Calu3 (cell line): Measurements from ENCODE around the gene MRPL34. TPM values are rescaled to one million over a fixed set of nuclear protein-coding genes. Genes with fewer than 3 reads are reported as not detected.

Experiments
- BruUV-seq: library from RNA; stranded (reverse); fragments of 400-500 nt; replicated peaks from 2 replicates; lab custom pipeline; 2021; lab: Mats Ljungman, UMichigan
- CTCF ChIA-PET: fragments of 300-600 bp; sonication (Branson Sonifier 250); formaldehyde crosslinking; loops from one replicate; lab custom pipeline; 2022; ENCODE audit warnings: antibody characterized with exemption; lab: Charles Lee
- DNase-seq: peaks from one replicate; pipeline ENCODE4 v3.0.0; 2022
- H3K27ac Mint-ChIP-seq: one replicate; pipeline ENCODE4 v1.8.0; 2022; ENCODE audit warnings: mixed read lengths; ENCODE audit not compliant: unreplicated experiment
- H3K27me3 Mint-ChIP-seq: one replicate; pipeline ENCODE4 v1.8.0; 2022; ENCODE audit warnings: mixed read lengths; ENCODE audit not compliant: unreplicated experiment
- H3K36me3 Mint-ChIP-seq: one replicate; pipeline ENCODE4 v1.8.0; 2022; ENCODE audit warnings: mild to moderate bottlenecking, moderate library complexity, mixed read lengths; ENCODE audit not compliant: insufficient read depth, unreplicated experiment
- H3K4me1 Mint-ChIP-seq: one replicate; pipeline ENCODE4 v1.8.0; 2022; ENCODE audit warnings: mild to moderate bottlenecking, low read depth, mixed read lengths; ENCODE audit not compliant: unreplicated experiment
- H3K4me3 Mint-ChIP-seq: one replicate; pipeline ENCODE4 v1.8.0; 2022; ENCODE audit warnings: mild to moderate bottlenecking, low read depth, moderate library complexity, mixed read lengths; ENCODE audit not compliant: unreplicated experiment
- H3K9me3 Mint-ChIP-seq: one replicate; pipeline ENCODE4 v1.8.0; 2022; ENCODE audit warnings: low read depth, mixed read lengths; ENCODE audit not compliant: unreplicated experiment
- intact Hi-C: fragments of 100-400 bp; cut with micrococcal nuclease; formaldehyde crosslinking; loops from one replicate; pipeline ENCODE4 v1.10.0; 2022; ENCODE audit not compliant: unreplicated experiment
- total RNA-seq: library from RNA; stranded (reverse); gene quantifications from 2 replicates; pipeline ENCODE4 v1.2.3, GENCODE V29; 2022
- TF ChIP-seq, protein P1 (sequence below): fragments of 200-600 bp; IDR thresholded peaks from one replicate; pipeline ENCODE4 v1.8.0; 2022; ENCODE audit warnings: antibody characterized with exemption; ENCODE audit not compliant: unreplicated experiment

Gene MRPL34
- total RNA-seq, 1 experiment from 2014 or later, result 38.4 TPM

DNA sequence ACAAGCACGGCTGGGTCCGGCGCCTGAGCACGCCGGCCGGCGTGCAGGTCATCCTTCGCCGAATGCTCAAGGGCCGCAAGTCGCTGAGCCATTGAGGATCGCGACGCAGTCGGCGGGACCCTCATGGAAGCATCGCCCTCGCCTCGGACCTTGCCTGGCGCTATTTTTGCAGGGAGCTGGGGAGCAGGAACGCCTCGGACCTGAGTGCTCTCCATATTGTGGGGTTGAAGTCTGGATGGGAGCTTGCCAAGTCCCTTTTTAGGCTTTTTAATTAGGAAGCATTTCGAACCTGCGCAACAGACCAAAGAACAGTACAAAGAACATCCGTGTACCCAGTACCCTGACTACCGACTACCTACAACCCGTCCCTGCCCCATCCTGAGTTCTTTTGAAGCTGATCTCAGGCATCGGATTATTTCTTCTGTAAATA is 628 bp downstream of the MRPL34 start:
- no TSS peak for BruUV-seq
- Mint-ChIP-seq H3K27ac (no peak overlapping the region), H3K9me3 (no peaks in the 10 kb centered on the region), H3K4me3 (peak overlapping the region; percentile 72), H3K36me3 (peaks cover 45% of the 10 kb centered on the region), H3K27me3 (no peaks in the 10 kb centered on the region), H3K4me1 (peaks cover 20% of the 10 kb centered on the region)
- CTCF ChIA-PET, result no interaction called here
- intact Hi-C loops, result no loop called here
- no peak for DNase-seq
- TF ChIP-seq, protein P1, sequence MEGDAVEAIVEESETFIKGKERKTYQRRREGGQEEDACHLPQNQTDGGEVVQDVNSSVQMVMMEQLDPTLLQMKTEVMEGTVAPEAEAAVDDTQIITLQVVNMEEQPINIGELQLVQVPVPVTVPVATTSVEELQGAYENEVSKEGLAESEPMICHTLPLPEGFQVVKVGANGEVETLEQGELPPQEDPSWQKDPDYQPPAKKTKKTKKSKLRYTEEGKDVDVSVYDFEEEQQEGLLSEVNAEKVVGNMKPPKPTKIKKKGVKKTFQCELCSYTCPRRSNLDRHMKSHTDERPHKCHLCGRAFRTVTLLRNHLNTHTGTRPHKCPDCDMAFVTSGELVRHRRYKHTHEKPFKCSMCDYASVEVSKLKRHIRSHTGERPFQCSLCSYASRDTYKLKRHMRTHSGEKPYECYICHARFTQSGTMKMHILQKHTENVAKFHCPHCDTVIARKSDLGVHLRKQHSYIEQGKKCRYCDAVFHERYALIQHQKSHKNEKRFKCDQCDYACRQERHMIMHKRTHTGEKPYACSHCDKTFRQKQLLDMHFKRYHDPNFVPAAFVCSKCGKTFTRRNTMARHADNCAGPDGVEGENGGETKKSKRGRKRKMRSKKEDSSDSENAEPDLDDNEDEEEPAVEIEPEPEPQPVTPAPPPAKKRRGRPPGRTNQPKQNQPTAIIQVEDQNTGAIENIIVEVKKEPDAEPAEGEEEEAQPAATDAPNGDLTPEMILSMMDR, result no peak

DNA sequence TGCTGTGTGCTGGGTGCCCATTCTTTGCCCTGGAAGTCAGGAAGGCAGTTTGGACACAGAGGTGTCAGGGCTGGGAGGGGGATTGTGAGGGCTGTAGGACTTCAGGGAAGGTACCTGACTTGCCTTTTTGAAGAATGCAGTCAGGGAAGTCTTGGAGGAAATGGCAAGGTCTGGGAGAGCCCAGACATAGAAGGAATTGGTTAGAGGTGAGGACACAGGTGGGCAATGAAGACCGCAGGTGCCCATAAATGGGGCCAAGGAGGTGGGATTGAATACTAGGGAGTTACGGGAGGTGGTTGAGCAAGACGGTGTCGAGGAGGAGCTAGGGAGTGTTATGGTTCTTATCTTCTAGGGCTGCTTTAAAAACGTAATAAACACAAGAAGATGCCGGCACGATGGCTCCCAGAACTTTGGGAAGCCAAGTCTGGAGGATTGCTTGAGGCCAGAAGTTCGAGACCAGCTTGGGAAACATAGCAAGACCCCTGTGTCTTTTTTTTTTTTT is 2.3 kb downstream of the MRPL34 start:
- CTCF ChIA-PET, result no interaction called here
- Mint-ChIP-seq H3K4me1 (peaks cover 27% of the 10 kb centered on the region), H3K9me3 (no peaks in the 10 kb centered on the region), H3K4me3 (peak overlapping the region; percentile 5), H3K27ac (no peak overlapping the region), H3K36me3 (peaks cover 52% of the 10 kb centered on the region), H3K27me3 (no peaks in the 10 kb centered on the region)
- TF ChIP-seq, protein P1, result no peak
- no peak for DNase-seq
- intact Hi-C loops, result no loop called here
- no TSS peak for BruUV-seq

DNA sequence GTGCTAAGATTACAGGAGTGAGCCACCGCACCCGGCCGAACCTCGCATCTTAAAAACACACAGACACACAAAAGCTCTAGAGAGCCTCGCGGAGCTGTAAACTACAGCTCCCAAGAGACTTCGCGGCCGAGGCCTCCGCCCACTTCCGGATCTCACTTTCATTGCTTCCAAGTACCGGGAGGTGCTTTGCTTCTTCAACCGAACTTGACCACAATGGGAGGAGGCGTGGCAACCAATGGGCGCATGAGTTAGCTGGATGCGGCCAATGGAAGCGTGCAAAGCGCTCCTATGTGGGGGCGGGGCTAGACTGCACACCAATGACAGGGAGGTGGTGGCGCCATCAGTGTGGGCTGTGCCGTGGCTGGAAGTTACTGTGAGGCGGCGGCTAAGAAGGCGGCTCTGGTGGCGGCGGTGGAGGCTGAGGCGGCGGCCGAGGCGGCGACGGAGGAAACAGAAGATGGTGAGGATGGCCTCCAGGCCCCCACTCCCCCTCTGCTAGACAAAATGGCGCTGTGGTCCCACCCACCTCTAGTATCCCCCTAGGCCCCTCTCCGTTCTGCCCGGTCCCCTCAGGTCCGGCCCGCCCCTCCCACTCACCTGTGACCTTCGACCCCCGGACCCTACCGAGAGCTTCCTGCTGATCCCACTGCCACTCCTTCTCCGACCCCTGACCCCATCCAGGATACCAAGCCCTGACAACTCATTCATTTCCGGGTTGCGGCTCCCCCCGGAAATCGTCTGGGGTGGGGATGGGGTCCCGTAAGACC is 3.7 kb downstream of the MRPL34 start, which contains the start of gene DDA1:
Gene DDA1, plus strand, starts transcription at position 366 of the 767 bp plus-strand sequence. Its CDS starts 92 bp downstream, at position 458.
- Mint-ChIP-seq H3K9me3 (no peaks in the 10 kb centered on the region), H3K36me3 (peaks cover 61% of the 10 kb centered on the region), H3K4me1 (peaks cover 27% of the 10 kb centered on the region), H3K27ac (peak within 1 kb of the TSS; percentile 95), H3K27me3 (no peaks in the 10 kb centered on the region), H3K4me3 (peak within 1 kb of the TSS; percentile 99)
- TF ChIP-seq, protein P1, result no peak
- BruUV-seq, result TSS peak; percentile 64
- peak; percentile 96 for DNase-seq
- CTCF ChIA-PET, result interaction anchor here (0.6 to 0.8 kb wide), 4 partner anchors 8 to 692 kb away, joined by 3 to 7 read pairs (median 3); no protein-coding TSS in a partner anchor
- intact Hi-C loops, result no loop called here

DNA sequence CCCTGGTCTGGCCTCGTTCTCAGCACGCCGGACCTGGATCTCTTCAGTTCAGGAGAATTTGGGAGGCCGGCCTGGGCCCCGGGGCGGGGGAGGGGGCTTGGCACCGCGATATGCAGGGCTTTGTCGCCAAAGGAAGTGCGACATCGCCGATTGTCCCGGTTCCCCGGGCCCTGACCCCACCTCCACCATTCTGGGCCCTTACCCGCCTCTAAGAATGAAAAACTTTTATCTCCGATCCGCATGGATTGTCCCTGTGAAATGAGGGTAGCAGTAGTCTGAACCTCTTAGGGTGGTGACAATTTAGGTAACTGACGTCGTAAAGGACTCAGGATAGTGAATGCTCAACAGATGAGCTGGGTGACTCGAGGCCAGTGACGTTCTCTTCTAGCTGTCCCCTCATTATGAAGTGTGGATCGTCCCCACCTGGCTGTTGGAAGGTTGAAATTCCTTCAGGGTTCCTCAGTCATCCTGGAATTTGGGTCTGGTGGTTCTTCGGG is 4.3 kb downstream of the MRPL34 start:
- H3K9me3 Mint-ChIP-seq, result no peaks in the 10 kb centered on the region
- peak overlapping the region; percentile 95 for H3K27ac Mint-ChIP-seq
- intact Hi-C loops, result no loop called here
- TF ChIP-seq, protein P1, result no peak
- BruUV-seq, result no TSS peak
- peaks cover 58% of the 10 kb centered on the region for H3K36me3 Mint-ChIP-seq
- peak overlapping the region; percentile 99 for H3K4me3 Mint-ChIP-seq
- CTCF ChIA-PET, result no interaction called here
- no peaks in the 10 kb centered on the region for H3K27me3 Mint-ChIP-seq
- peak; percentile 20 for DNase-seq
- H3K4me1 Mint-ChIP-seq, result peaks cover 22% of the 10 kb centered on the region
